Left lobe of liver (tissue), 2 donors: ENCODE data around the gene MAB21L3. TPM values are rescaled to one million over a fixed set of nuclear protein-coding genes. Genes with fewer than 3 reads are reported as not detected.
"Not testable (repeated sequence)": the region's sequence is repeated elsewhere in the genome, so short reads cannot be mapped to it uniquely, and the experiment has no call there.

Source experiments
- ATAC-seq: fragments of 200-7000 bp; cut with Tn5 transposase; one replicate; pipeline ENCODE4 v1.9.1; 2020; ENCODE audit warnings: mild to moderate bottlenecking, moderate library complexity
- DNase-seq: peaks from one replicate; pipeline ENCODE4 v3.0.0-alpha.2; 2020; ENCODE audit warnings: low spot score
- total RNA-seq: library from RNA; stranded (reverse); gene quantifications from one replicate; pipeline ENCODE4 v1.2.1, GENCODE V29; 2021
- donor health status: DM: no; HTN: no; CAD: no; lungs with moderate emphysema.
- donor health status: DM: no; HTN: yes; CAD: no.

The MAB21L3 gene
- total RNA-seq, 1 donor from 2014 or later: 0.63 TPM

DNA sequence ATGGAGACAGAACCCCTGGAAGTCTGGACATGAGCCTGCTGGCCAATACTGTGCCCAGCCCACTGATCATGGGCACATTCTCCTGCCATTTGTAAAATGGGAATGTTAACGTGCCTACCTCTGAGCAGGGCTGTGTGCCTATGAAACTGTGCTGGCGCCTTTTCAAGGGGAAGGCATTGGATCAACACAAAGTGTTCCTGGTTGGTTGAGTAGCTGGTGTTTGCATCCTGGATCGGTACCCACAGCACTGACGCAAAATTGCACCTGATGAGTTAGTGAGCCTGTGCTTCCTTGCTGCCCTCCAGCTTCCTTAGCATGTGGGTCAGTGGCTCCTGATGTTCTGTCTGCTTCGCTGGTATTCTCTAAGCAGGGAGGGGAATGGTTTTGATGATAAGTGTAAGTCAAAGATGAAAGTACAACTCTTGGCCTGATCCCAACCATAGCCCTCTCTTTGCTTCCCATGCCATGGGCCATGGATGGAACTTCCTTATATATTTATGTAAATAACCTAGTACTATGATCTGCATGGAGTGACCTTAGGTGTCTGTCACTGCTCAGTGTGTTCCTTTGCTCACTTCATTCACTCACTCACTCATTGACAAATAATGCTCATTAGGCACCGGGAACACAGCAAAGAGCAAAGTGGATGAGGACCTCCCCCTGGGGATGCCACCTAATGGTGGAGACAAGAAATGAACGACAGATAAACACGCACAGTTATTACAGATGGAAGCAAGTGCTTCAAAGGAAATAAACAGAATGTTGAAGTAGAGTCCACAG is 22.7 kb downstream of the MAB21L3 start:
- ATAC-seq (no peak), DNase-seq (no peak)

- DNase-seq (no peak), ATAC-seq (no peak)
These were observed 23.2 kb downstream of the MAB21L3 start for GRCh38 chr1:116134476-116134773.

DNA sequence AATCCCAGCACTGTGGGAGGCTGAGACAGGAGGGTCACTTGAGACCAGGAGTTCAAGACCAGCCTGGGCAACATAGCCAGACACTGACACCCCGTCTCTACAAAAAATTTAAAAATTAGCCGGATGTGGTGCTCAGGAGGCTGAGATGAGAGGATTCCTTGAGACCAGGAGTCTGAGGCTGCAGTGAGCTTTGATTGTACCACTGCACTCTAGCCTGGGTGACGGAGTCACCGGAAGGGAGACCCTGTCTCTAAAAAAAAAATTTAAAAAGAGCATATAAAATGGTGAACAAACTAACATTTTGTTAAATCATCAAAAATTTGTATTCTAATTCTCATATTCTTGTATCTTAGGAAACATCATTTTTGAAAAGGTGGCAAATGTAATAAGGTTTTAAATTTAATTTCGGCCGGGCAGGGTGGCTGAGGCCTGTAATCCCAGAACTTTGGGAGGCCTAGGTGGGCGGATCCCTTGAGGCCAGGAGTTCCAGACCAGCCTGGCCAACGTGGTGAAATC is 27.1 kb downstream of the MAB21L3 start:
- no peak for DNase-seq
- no peak for ATAC-seq

DNA sequence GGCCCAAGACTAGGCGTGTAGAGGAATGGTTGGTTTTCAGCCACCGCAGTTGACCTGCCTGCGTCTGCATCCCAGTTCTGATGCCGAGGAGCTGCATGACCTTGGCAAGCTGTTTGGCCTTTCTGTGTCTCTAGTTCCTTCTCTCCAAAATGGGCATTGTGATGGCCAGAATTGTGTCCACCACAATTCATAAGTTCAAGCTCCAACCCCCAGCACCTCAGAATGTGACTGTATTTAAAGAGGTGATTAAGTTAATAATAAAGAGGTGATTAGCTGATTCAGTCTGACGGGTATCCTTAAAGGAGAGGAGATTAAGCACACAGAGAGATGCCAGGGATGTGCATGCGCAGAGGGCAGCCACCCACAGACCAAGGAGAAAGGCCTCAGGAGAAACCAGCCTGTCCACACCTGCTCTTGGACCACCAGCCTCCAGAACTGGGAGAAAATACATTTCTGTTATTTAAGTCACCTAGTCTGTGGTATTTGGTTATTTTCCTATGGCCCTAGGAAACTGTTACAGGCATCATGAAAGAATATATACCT is 28.5 kb downstream of the MAB21L3 start:
- DNase-seq (no peak), ATAC-seq (no peak)

- ATAC-seq (no peak), DNase-seq (no peak)
These were observed 33.0 kb downstream of the MAB21L3 start for GRCh38 chr1:116144151-116144550.

DNA sequence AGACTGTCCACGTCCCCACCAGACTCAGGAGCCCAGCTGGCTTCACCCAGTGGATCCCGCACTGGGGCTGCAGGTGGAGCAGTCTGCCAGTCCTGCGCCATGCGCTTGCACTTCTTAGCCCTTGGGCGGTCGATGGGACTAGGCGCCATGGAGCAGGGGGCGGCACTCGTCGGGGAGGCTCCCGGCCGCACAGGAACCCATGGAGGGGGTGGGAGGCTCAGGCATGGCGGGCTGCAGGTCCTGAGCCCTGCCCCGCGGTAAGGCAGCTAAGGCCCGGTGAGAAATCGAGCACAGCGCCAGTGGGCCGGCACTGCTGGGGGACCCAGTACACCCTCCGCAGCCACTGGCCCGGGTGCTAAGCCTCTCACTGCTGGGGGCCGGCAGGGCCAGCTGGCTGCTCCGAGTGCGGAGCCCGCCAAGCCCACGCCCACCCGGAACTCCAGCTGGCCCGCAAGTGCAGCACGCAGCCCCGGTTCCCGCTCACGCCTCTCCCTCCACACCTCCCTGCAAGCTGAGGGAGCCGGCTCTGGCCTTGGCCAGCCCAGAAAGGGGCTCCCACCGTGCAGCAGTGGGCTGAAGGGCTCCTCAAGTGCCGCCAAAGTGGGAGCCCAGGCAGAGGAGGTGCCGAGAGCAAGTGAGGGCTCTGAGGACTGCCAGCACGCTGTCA is 35.4 kb downstream of the MAB21L3 start:
- not testable (repeated sequence) for ATAC-seq, DNase-seq

DNA sequence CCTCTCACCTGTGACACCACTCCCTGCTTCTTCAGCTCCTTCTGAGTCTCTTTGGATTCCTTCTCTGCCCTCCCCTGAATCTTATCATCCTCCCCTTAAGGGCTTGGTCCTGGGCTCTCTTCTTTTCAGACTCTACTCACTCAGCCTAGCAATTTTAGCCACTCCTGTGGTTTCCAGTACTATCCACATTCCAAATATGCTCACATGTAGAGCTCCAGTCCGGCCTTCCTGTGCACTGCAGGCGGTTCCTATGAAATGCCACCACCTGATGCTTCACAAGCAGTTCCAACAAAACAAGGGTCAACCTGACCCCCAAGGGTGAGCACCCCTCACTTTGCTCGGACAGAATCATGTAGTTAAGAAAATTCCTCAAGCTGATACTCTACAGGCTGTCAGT is 35.9 kb downstream of the MAB21L3 start:
- no peak for ATAC-seq
- no peak for DNase-seq

DNA sequence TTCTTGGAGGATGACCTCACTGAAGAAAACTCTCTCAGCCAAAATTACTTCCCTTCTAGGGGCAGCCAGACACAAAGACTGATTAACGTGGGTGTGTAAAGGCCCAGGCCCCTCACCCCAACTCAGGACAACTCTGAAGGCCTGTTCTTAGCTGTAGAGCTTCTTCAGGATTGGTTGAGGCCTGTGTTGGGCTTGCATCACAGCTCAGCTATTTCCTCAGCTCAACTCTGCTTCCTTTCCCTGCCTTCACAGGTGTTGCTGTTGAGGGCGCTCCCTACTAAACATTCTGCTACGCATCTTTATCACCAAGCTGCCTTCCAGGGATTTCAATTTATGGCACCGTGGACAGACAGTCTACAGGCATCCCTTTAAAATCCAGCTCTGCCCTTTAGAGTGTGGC is 36.8 kb downstream of the MAB21L3 start:
- no peak for ATAC-seq
- DNase-seq: no peak

- no peak for ATAC-seq
- DNase-seq: no peak
These were observed 37.8 kb downstream of the MAB21L3 start for GRCh38 chr1:116148967-116149366.

DNA sequence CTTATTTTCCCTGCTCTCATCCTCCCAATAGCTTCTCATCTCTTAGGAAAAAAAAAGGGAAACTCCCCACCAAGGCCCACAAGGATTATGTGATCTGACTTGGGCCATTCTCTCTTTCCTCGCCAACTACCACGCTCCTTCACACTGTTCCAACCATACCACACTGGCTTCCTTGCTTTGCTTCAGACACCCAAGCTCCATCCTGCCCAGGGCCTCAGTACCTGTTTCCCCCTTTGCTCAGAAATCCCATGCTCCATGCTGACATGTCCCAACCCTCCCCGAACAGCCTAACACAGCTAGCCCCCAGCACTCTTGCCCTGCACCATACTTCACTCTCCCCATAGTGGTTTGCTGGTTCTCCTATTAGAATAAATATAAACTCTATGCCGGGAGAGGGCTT is 39.2 kb downstream of the MAB21L3 start:
- DNase-seq (no peak), ATAC-seq (no peak)

GRCh38 chr1:116151739-116152576 is 40.8 kb downstream of the MAB21L3 start:
- DNase-seq: peak; percentile 80
- ATAC-seq: peak; percentile 91

DNA sequence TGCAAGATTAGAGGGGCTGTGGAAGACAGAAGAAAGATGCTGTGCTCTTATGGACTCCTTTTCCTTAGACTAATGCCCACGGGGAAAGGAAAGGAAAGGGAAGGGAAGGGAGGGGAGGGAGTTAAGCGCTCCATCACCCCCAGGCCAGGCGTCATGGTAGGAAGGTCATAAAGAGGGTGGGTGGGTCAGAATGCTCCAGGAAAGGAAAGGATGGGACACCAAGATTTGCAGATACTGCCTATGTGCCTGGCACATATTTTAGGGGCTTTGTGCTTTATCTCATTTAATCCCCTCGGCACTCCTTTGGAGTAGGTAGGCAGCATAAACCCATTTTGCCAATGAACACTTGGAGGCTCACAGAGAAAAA is 41.4 kb downstream of the MAB21L3 start:
- DNase-seq (no peak), ATAC-seq (no peak)

GRCh38 chr1:116152950-116153691 is 41.9 kb downstream of the MAB21L3 start:
- DNase-seq (peak; percentile 80), ATAC-seq (peak; percentile 74)

DNA sequence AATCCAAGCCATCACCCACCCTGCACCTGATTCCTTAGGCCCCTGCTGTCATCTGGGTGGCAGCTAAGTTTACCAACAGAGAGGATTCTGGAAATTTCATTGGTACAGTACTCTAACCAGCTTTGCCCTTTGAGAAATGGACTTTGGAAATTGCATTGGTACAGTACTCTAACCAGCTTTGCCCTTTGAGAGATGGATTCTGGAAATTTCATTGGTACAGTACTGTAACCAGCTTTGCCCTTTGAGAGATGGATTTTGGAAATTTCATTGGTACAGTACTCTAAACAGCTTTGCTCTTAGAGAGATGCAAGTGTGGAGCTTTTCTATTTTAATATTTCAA is 42.5 kb downstream of the MAB21L3 start:
- ATAC-seq (peak; percentile 32), DNase-seq (peak; percentile 41)

- no peak for ATAC-seq
These were observed 43.3 kb downstream of the MAB21L3 start for GRCh38 chr1:116154536-116154935.

DNA sequence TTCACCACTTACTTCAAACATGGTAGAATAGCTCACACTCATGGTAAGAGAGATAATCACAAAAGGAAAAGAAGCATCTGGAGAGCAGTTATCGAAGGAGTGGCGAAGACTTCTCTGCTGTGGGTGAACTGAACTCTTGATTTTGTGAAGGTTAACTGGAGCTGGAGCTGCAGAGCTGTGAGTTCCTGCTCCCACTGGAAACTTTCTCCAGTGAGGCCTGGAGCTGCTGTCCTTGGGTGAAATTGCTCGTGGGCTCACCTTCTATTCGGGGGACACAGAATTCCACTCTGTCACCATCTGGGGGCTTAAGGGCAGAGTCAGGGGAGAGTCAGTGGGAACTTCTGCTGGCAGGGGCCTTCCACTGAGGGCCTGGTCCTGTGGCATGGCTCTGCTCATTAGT is 45.9 kb downstream of the MAB21L3 start:
- no peak for ATAC-seq
- DNase-seq: no peak

More at GRCh38 chr1:116154536-116154935, 43.3 kb downstream of the MAB21L3 start:
- no peak for DNase-seq

DNA sequence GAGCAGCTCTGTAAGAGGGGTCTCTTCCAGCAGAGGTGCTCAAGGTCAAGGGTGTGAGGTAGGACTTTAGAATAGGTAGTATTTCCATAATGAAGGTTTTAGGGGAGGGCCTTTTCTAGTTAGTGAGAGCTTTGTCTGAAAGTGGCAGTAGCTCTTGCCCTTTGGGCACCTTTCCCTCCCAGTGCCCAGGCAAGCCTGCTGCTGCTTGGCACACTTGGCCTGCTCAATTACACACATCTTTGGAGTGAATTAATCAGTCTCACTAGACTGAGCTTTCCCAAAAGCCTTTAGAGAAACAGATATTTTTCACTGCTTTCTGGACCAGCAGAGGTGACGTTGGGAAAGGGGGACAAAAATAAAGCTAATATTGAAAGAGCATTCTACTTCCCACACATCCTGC is 48.0 kb downstream of the MAB21L3 start:
- DNase-seq (no peak), ATAC-seq (peak; percentile 79)

- ATAC-seq (no peak), DNase-seq (no peak)
These were observed 48.4 kb downstream of the MAB21L3 start for GRCh38 chr1:116159611-116160010.

- no peak for DNase-seq
- no peak for ATAC-seq
These were observed 50.2 kb downstream of the MAB21L3 start for GRCh38 chr1:116161390-116161789.

GRCh38 chr1:116161877-116162390 is 50.7 kb downstream of the MAB21L3 start:
- ATAC-seq (no peak), DNase-seq (no peak)
